ENCODE data around the gene EPHA1.

The EPHA1 gene

DNA sequence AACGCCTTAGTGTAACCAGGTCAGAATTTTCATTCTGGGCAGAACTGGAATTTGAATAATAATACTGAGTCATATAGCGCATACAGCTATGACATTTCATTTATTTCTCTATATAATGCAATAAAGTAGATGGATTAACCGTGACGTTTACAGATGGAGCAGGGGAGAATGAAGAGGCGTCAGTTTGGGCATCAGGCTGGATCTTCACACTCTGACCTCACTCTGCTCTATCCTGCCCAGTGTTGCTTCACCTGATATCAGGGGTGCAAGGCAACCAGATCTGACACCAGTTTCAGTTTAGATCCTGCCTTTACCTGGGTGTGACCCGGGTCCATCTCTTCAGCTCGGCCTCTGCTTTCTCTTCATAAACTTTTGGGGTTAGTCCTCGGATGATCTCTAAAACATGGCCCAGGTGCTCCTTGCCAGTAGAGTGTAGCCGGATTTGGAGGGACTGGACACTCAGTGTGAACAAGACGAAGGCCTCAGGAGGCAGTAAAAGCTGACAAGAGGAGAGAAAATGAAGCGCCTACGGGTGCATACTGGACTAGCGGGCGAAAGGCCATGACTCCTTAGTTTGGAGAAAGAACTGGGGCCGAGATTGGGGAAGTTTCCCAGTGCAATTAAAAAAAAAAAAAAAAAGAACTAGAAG lies 28.9 kb downstream of the EPHA1 start:
- no peaks in the 10 kb centered on the region for H3K9me2 ChIP-seq (replicated peaks; ENCODE audit: insufficient read depth, low read length)
- H3K4me2 ChIP-seq (ENCODE audit: low read depth, low read length, poor library complexity, severe bottlenecking) = peak overlapping the region; percentile 77
- H3K36me3 ChIP-seq (ENCODE audit: low read length) = no peaks in the 10 kb centered on the region
- TF ChIP-seq, protein P1, sequence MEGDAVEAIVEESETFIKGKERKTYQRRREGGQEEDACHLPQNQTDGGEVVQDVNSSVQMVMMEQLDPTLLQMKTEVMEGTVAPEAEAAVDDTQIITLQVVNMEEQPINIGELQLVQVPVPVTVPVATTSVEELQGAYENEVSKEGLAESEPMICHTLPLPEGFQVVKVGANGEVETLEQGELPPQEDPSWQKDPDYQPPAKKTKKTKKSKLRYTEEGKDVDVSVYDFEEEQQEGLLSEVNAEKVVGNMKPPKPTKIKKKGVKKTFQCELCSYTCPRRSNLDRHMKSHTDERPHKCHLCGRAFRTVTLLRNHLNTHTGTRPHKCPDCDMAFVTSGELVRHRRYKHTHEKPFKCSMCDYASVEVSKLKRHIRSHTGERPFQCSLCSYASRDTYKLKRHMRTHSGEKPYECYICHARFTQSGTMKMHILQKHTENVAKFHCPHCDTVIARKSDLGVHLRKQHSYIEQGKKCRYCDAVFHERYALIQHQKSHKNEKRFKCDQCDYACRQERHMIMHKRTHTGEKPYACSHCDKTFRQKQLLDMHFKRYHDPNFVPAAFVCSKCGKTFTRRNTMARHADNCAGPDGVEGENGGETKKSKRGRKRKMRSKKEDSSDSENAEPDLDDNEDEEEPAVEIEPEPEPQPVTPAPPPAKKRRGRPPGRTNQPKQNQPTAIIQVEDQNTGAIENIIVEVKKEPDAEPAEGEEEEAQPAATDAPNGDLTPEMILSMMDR (IDR thresholded peaks at IDR 0.05; ENCODE audit: insufficient read depth, low read length, poor library complexity, severe bottlenecking) = no peak
- no peak for TF ChIP-seq EZH2phosphoT487 (conservative IDR thresholded peaks at IDR 0.05; ENCODE audit: low read length)
- peak overlapping the region; percentile 69 for H3K9ac ChIP-seq (ENCODE audit: low read length)
- H4K20me1 ChIP-seq (ENCODE audit: low read depth, low read length) = no peaks in the 10 kb centered on the region
- no peaks in the 10 kb centered on the region for H3K27me3 ChIP-seq (ENCODE audit: low read length)
- H3F3A ChIP-seq (ENCODE audit: insufficient read depth) = no peaks in the 10 kb centered on the region
- no peak overlapping the region for H3K27ac ChIP-seq (ENCODE audit: low read depth, low read length)
- H3K79me2 ChIP-seq (ENCODE audit: insufficient read depth, low read length) = no peaks in the 10 kb centered on the region
- no peaks in the 10 kb centered on the region for H3K9me3 ChIP-seq (ENCODE audit: insufficient read depth, low read length)
- H3K4me3 ChIP-seq (ENCODE audit: insufficient read depth, low read length, poor library complexity, severe bottlenecking) = peak overlapping the region; percentile 65
- H2AFZ ChIP-seq (ENCODE audit: low read depth, low read length, severe bottlenecking) = peak overlapping the region; percentile 95

DNA sequence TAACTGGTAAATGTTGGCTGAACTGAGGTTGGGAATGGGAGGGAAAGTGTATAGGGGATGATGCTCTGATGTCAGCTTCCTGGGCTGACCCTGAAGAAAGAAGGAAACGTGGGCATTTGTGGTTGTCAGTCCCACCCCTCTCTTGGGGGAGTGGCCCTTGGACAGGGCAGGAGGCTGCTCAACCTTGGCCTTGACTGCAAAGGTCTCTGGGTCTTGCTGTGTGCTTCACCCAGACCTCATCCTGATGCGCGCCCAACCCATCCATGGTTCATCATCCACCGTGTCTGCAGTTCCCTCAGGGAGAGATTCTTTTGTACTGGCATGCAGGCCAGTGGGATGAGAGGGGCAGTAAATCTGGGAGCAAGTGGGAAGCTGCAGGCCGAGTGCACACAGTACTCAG lies 32.3 kb downstream of the EPHA1 start:
- H3K4me2 ChIP-seq (ENCODE audit: low read depth, low read length, poor library complexity, severe bottlenecking) = no peak overlapping the region
- H3K9me2 ChIP-seq (replicated peaks; ENCODE audit: insufficient read depth, low read length) = no peaks in the 10 kb centered on the region
- no peaks in the 10 kb centered on the region for H3K27me3 ChIP-seq (ENCODE audit: low read length)
- H3K4me3 ChIP-seq (ENCODE audit: insufficient read depth, low read length, poor library complexity, severe bottlenecking) = no peak overlapping the region
- TF ChIP-seq EZH2phosphoT487 (conservative IDR thresholded peaks at IDR 0.05; ENCODE audit: low read length) = no peak
- TF ChIP-seq, protein P1 (IDR thresholded peaks at IDR 0.05; ENCODE audit: insufficient read depth, low read length, poor library complexity, severe bottlenecking) = no peak
- H3K9me3 ChIP-seq (ENCODE audit: insufficient read depth, low read length) = no peaks in the 10 kb centered on the region
- no peaks in the 10 kb centered on the region for H3K36me3 ChIP-seq (ENCODE audit: low read length)
- H3K27ac ChIP-seq (ENCODE audit: low read depth, low read length) = no peak overlapping the region
- H3F3A ChIP-seq (ENCODE audit: insufficient read depth) = no peaks in the 10 kb centered on the region
- no peak overlapping the region for H2AFZ ChIP-seq (ENCODE audit: low read depth, low read length, severe bottlenecking)
- H4K20me1 ChIP-seq (ENCODE audit: low read depth, low read length) = no peaks in the 10 kb centered on the region
- no peaks in the 10 kb centered on the region for H3K79me2 ChIP-seq (ENCODE audit: insufficient read depth, low read length)
- no peak overlapping the region for H3K9ac ChIP-seq (ENCODE audit: low read length)

DNA sequence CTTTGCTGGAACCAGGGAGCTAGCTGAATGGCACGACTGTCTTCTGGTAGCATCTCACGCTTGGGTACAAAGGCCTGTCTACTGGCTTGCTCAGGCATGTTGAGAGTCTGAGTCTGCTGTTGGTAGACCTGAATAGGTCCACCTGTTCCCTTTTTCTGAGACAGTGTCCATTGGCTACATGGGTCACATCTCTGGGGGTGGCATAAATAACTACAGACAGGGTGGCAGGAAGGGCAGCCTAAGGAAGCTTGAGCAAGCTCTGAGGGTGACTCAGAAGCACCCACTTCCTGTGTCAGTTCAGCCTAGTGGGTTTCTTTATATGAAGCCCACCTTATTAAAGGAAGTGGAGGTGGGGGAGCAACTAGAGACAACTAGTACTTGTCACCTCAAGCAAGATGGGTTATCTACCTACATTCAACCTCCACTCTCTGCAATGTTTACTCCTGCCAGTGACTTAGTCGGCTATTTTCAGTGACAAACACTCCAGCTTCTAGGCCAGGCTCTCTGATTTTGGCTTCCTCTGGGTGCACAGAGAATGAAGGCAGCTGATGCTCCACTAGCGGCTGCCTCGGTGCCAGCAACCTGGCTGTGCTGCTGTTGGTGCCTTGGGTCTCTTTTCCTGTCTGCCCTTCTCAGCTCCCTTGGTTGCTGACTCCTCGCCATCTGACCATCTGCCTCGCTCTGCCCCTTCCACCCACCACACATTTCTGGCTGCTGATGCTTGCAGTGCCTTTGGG lies 33.2 kb downstream of the EPHA1 start:
- no peak overlapping the region for H3K27ac ChIP-seq (ENCODE audit: low read depth, low read length)
- H3K79me2 ChIP-seq (ENCODE audit: insufficient read depth, low read length) = no peaks in the 10 kb centered on the region
- no peak overlapping the region for H3K9ac ChIP-seq (ENCODE audit: low read length)
- no peaks in the 10 kb centered on the region for H3K27me3 ChIP-seq (ENCODE audit: low read length)
- no peaks in the 10 kb centered on the region for H3K36me3 ChIP-seq (ENCODE audit: low read length)
- no peaks in the 10 kb centered on the region for H3K9me3 ChIP-seq (ENCODE audit: insufficient read depth, low read length)
- H3K9me2 ChIP-seq (replicated peaks; ENCODE audit: insufficient read depth, low read length) = no peaks in the 10 kb centered on the region
- TF ChIP-seq, protein P1 (IDR thresholded peaks at IDR 0.05; ENCODE audit: insufficient read depth, low read length, poor library complexity, severe bottlenecking) = no peak
- TF ChIP-seq EZH2phosphoT487 (conservative IDR thresholded peaks at IDR 0.05; ENCODE audit: low read length) = no peak
- no peaks in the 10 kb centered on the region for H3F3A ChIP-seq (ENCODE audit: insufficient read depth)
- no peaks in the 10 kb centered on the region for H4K20me1 ChIP-seq (ENCODE audit: low read depth, low read length)
- no peak overlapping the region for H2AFZ ChIP-seq (ENCODE audit: low read depth, low read length, severe bottlenecking)
- no peak overlapping the region for H3K4me3 ChIP-seq (ENCODE audit: insufficient read depth, low read length, poor library complexity, severe bottlenecking)
- no peak overlapping the region for H3K4me2 ChIP-seq (ENCODE audit: low read depth, low read length, poor library complexity, severe bottlenecking)
